ENCODE measurements around the gene ZNF177. TPM values are rescaled to one million over a fixed set of nuclear protein-coding genes. Genes with fewer than 3 reads are reported as not detected.

The ZNF177 gene
- total RNA-seq, 2 experiments from 2014 or later: 0.64 to 0.91 TPM

- CTCF ChIA-PET: no interaction called here
- Mint-ChIP-seq H3K36me3 (ENCODE audit: low read depth) (peaks cover 59% of the 10 kb centered on the region), H3K27me3 (ENCODE audit: low read depth) (no peaks in the 10 kb centered on the region), H3K4me3 (no peak overlapping the region), H3K27ac (no peak overlapping the region), H3K9me3 (peaks cover 57% of the 10 kb centered on the region), H3K4me1 (ENCODE audit: low read depth) (no peaks in the 10 kb centered on the region)
- DNase-seq: no peak
- intact Hi-C loops (cut with micrococcal nuclease): no loop called here
Measured at GRCh38 chr19:9348671-9349070, 14.1 kb upstream of the ZNF177 start.

GRCh38 chr19:9352505-9352904 lies 10.3 kb upstream of the ZNF177 start:
- Mint-ChIP-seq H3K36me3 (ENCODE audit: low read depth) (peaks cover 50% of the 10 kb centered on the region), H3K27ac (no peak overlapping the region), H3K27me3 (ENCODE audit: low read depth) (no peaks in the 10 kb centered on the region), H3K9me3 (peaks cover 54% of the 10 kb centered on the region), H3K4me1 (ENCODE audit: low read depth) (no peaks in the 10 kb centered on the region), H3K4me3 (no peak overlapping the region)
- DNase-seq: no peak
- intact Hi-C loops (cut with micrococcal nuclease): no loop called here
- CTCF ChIA-PET: interaction anchor here (0.6 kb wide), 1 partner anchor 232 kb away, joined by 6 read pairs; no protein-coding TSS in a partner anchor

GRCh38 chr19:9353011-9353410 lies 9.8 kb upstream of the ZNF177 start:
- H3K9me3 Mint-ChIP-seq: peaks cover 55% of the 10 kb centered on the region
- H3K27me3 Mint-ChIP-seq (ENCODE audit: low read depth): no peaks in the 10 kb centered on the region
- intact Hi-C loops (cut with micrococcal nuclease): no loop called here
- H3K4me3 Mint-ChIP-seq: no peak overlapping the region
- CTCF ChIA-PET: no interaction called here
- H3K36me3 Mint-ChIP-seq (ENCODE audit: low read depth): peaks cover 54% of the 10 kb centered on the region
- H3K4me1 Mint-ChIP-seq (ENCODE audit: low read depth): no peaks in the 10 kb centered on the region
- H3K27ac Mint-ChIP-seq: no peak overlapping the region
- no peak for DNase-seq

- CTCF ChIA-PET: no interaction called here
- Mint-ChIP-seq H3K9me3 (peaks cover 45% of the 10 kb centered on the region), H3K27ac (no peak overlapping the region)
Measured at GRCh38 chr19:9354651-9355050, 8.2 kb upstream of the ZNF177 start.

DNA sequence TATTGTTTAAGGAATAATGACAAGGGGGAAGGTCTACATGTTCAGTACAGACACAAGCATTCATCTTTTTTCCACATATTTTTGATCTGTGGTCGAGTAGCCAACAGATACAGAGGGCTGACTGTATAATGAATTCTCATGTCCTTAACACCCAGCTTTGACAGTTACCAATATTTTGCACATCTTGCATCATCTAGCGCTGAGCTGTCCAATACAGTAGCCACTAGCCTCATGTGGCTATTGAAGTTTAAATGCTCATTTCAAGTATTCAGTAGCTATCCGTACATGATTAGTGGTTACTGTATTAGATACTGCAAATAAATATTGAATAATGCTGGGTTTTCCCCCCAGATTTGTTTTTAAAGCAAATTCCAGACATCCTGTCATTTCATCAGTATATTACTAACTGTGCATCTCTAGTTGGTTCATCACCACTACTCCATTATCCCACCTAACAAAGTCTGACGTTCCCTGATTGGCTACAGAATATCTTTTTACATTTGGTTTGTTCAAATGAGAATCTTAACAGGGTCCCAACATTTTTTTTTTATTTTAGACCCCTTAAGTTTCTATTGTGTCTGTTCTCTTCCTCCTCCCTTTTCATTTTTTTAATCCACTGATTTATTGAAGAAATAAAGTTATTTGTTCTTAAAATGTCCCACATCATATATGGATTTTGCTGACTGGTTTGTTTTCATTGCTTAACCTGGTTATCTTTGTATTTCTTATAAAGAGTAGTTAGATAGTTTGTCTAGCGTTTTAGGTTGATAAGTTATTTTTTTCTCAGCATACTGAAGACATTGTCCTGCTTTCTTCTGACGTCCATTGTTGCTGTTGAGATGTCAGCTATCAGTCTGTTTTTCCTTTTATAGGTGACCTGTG lies 8.2 kb downstream of the ZNF177 start:
- Mint-ChIP-seq H3K4me1 (ENCODE audit: low read depth) (no peaks in the 10 kb centered on the region), H3K9me3 (peaks cover 61% of the 10 kb centered on the region), H3K27ac (no peak overlapping the region), H3K4me3 (no peak overlapping the region), H3K27me3 (ENCODE audit: low read depth) (no peaks in the 10 kb centered on the region), H3K36me3 (ENCODE audit: low read depth) (peaks cover 50% of the 10 kb centered on the region)
- CTCF ChIA-PET: no interaction called here
- no peak for DNase-seq
- intact Hi-C loops (cut with micrococcal nuclease): no loop called here

More at GRCh38 chr19:9354651-9355050, 8.2 kb upstream of the ZNF177 start:
- no peaks in the 10 kb centered on the region for H3K4me1 Mint-ChIP-seq (ENCODE audit: low read depth)
- no peak for DNase-seq
- no peaks in the 10 kb centered on the region for H3K27me3 Mint-ChIP-seq (ENCODE audit: low read depth)
- H3K4me3 Mint-ChIP-seq: no peak overlapping the region
- peaks cover 51% of the 10 kb centered on the region for H3K36me3 Mint-ChIP-seq (ENCODE audit: low read depth)
- intact Hi-C loops (cut with micrococcal nuclease): no loop called here

DNA sequence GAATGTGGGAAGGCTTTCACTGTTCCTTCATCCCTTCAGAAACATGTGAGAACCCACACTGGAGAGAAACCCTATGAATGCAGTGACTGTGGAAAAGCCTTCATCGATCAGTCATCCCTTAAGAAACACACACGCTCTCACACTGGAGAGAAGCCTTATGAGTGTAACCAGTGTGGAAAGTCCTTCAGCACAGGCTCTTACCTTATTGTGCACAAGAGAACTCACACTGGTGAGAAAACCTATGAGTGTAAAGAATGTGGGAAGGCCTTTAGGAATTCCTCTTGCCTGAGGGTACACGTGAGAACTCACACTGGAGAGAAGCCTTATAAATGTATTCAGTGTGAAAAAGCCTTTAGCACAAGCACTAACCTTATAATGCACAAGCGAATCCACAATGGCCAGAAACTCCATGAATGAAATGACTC lies 18.6 kb downstream of the ZNF177 start:
- intact Hi-C loops (cut with micrococcal nuclease): no loop called here
- no peaks in the 10 kb centered on the region for H3K4me1 Mint-ChIP-seq (ENCODE audit: low read depth)
- H3K27me3 Mint-ChIP-seq (ENCODE audit: low read depth): no peaks in the 10 kb centered on the region
- no peak for DNase-seq
- CTCF ChIA-PET: no interaction called here
- no peak overlapping the region for H3K27ac Mint-ChIP-seq
- no peak overlapping the region for H3K4me3 Mint-ChIP-seq
- peaks cover 81% of the 10 kb centered on the region for H3K36me3 Mint-ChIP-seq (ENCODE audit: low read depth)
- peaks cover 68% of the 10 kb centered on the region for H3K9me3 Mint-ChIP-seq

- Mint-ChIP-seq H3K36me3 (ENCODE audit: low read depth) (peaks cover 46% of the 10 kb centered on the region), H3K27me3 (ENCODE audit: low read depth) (no peaks in the 10 kb centered on the region), H3K9me3 (peaks cover 67% of the 10 kb centered on the region), H3K4me3 (peak overlapping the region; percentile 72), H3K27ac (peak overlapping the region; percentile 65), H3K4me1 (ENCODE audit: low read depth) (peaks cover 11% of the 10 kb centered on the region)
- intact Hi-C loops (cut with micrococcal nuclease): no loop called here
- CTCF ChIA-PET: no interaction called here
- peak; percentile 77 for DNase-seq
Measured at GRCh38 chr19:9406798-9407352, 44.1 kb downstream of the ZNF177 start.

DNA sequence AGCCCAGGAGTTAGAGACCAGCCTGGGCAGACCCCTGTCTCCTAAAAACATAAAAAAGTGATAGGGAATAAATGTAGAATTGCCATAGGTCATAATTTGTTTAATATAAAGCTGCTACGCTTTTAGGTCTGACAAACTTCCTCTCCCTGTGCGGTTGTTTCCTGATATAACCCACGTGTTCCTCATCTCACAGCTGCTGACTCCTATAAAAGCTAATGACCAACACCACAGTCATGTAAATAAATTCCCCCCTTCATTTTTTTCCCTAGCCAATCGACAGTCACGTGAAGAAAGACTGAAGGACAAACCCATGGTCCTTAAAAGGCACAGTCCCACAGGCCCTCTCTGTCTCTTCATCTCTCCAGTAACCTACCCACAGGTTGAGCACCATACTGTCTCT lies 45.0 kb downstream of the ZNF177 start:
- Mint-ChIP-seq H3K27ac (no peak overlapping the region), H3K4me1 (ENCODE audit: low read depth) (peaks cover 11% of the 10 kb centered on the region), H3K9me3 (peaks cover 71% of the 10 kb centered on the region), H3K4me3 (peak overlapping the region; percentile 72), H3K36me3 (ENCODE audit: low read depth) (peaks cover 53% of the 10 kb centered on the region), H3K27me3 (ENCODE audit: low read depth) (no peaks in the 10 kb centered on the region)
- intact Hi-C loops (cut with micrococcal nuclease): no loop called here
- CTCF ChIA-PET: no interaction called here
- DNase-seq: no peak

DNA sequence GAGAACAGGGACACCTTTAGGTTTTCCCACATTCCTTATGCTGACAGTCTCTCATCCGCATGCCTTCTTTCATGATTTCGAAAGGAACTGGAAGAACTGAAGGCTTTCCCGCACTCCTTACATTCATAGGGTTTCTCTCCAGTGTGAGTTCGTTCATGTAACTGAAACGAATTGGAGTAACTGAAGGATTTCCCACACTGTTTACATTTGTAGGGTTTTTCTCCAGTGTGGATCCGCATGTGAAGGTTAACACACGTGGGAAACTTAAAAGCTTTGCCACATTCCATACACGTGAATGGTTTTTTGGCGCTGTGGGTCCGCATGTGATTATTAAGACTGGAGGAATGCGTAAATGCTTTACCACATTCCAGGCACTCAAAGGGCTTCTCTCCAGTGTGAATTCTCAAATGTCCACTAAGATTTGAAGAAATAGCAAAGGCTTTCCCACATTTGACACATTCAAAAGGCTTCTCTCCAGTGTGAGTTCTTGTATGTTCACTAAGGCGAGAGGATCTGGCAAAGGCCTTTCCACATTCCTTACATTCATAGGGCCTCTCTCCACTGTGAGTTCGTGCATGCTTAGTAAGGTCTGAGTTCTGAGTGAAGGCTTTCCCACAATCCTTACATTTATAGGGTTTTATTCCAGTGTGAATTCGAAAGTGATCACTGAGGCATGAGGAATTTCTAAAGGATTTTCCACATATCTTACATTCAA lies 50.6 kb downstream of the ZNF177 start:
- H3K4me3 Mint-ChIP-seq: no peak overlapping the region
- intact Hi-C loops (cut with micrococcal nuclease): no loop called here
- no peaks in the 10 kb centered on the region for H3K4me1 Mint-ChIP-seq (ENCODE audit: low read depth)
- peaks cover 81% of the 10 kb centered on the region for H3K36me3 Mint-ChIP-seq (ENCODE audit: low read depth)
- CTCF ChIA-PET: no interaction called here
- peaks cover 69% of the 10 kb centered on the region for H3K9me3 Mint-ChIP-seq
- H3K27ac Mint-ChIP-seq: no peak overlapping the region
- DNase-seq: no peak
- no peaks in the 10 kb centered on the region for H3K27me3 Mint-ChIP-seq (ENCODE audit: low read depth)

DNA sequence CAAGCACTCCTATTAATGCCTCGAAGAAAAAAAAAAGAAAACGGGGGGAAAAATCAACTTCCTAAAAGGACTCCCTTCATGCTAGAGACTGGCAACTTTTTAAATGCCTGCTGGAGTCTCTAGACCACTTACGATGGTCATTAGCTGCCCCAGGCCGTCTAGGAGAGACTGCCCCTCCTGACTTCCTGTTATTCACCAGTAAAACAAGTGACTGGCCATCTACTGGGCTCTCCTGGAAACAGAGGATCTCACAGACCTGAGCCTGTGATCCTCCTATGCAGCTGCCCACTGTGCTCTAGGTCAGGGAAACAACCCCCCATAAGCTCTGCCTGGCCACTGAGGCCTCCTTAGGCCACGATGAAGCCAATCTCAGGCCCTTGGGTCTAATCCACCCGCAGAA lies 65.1 kb downstream of the ZNF177 start:
- CTCF ChIA-PET: no interaction called here
- H3K27ac Mint-ChIP-seq: no peak overlapping the region
- H3K4me3 Mint-ChIP-seq: no peak overlapping the region
- peaks cover 47% of the 10 kb centered on the region for H3K9me3 Mint-ChIP-seq
- H3K4me1 Mint-ChIP-seq (ENCODE audit: low read depth): peaks cover 2% of the 10 kb centered on the region
- peaks cover 92% of the 10 kb centered on the region for H3K36me3 Mint-ChIP-seq (ENCODE audit: low read depth)
- DNase-seq: no peak
- H3K27me3 Mint-ChIP-seq (ENCODE audit: low read depth): no peaks in the 10 kb centered on the region
- intact Hi-C loops (cut with micrococcal nuclease): no loop called here

- Mint-ChIP-seq H3K36me3 (ENCODE audit: low read depth) (peaks cover 80% of the 10 kb centered on the region), H3K4me1 (ENCODE audit: low read depth) (peaks cover 14% of the 10 kb centered on the region), H3K27ac (no peak overlapping the region), H3K27me3 (ENCODE audit: low read depth) (no peaks in the 10 kb centered on the region), H3K9me3 (peaks cover 29% of the 10 kb centered on the region), H3K4me3 (no peak overlapping the region)
- intact Hi-C loops (cut with micrococcal nuclease): loop anchor here (10.0 kb wide), 2 partner anchors 244 to 674 kb away; partner anchors contain the start of genes ANGPTL6, PPAN and ZNF562
- no peak for DNase-seq
- CTCF ChIA-PET: interaction anchor here (1.1 kb wide), 1 partner anchor 226 kb away, joined by 3 read pairs; no protein-coding TSS in a partner anchor
Measured at GRCh38 chr19:9430444-9430843, 67.6 kb downstream of the ZNF177 start.

GRCh38 chr19:9431475-9431874 lies 68.7 kb downstream of the ZNF177 start:
- peaks cover 24% of the 10 kb centered on the region for H3K9me3 Mint-ChIP-seq
- peak; percentile 52 for DNase-seq
- H3K4me1 Mint-ChIP-seq (ENCODE audit: low read depth): peaks cover 18% of the 10 kb centered on the region
- intact Hi-C loops (cut with micrococcal nuclease): loop anchor here (10.0 kb wide), 2 partner anchors 243 to 673 kb away; partner anchors contain the start of genes ANGPTL6, PPAN and ZNF562
- no peak overlapping the region for H3K4me3 Mint-ChIP-seq
- H3K27ac Mint-ChIP-seq: no peak overlapping the region
- H3K36me3 Mint-ChIP-seq (ENCODE audit: low read depth): peaks cover 70% of the 10 kb centered on the region
- H3K27me3 Mint-ChIP-seq (ENCODE audit: low read depth): no peaks in the 10 kb centered on the region
- CTCF ChIA-PET: interaction anchor here (0.6 to 0.7 kb wide), 2 partner anchors 121 to 226 kb away, joined by 3 read pairs; no protein-coding TSS in a partner anchor

Data from activated naive CD4-positive, alpha-beta T cell treated with anti-CD3 and anti-CD28 coated beads for 36 hours (primary cell).